CD14-positive monocyte (primary cell): ENCODE results near the gene PREX1. TPM values are rescaled to one million over a fixed set of nuclear protein-coding genes. Genes with fewer than 3 reads are reported as not detected.

Experiments used
- DNase-seq, 3 donors: peaks; one replicate each; pipeline ENCODE4 v3.0.0-alpha.2; 2011 to 2022
- H2AFZ ChIP-seq: 2 replicates; pipeline ENCODE4 v1.6.0; 2012; ENCODE audit warnings: mild to moderate bottlenecking, low read depth, low read length, inconsistent platforms; ENCODE audit not compliant: insufficient read depth, poor library complexity, severe bottlenecking
- H3K27ac ChIP-seq, 2 donors: 1 replicate in 1 of 2; 2 replicates in 1 of 2; pipeline ENCODE4 v1.5.1; 2012 to 2013; ENCODE audit warnings: low read length in 2 of 2, control low read depth in 1 of 2, inconsistent platforms in 1 of 2, low read depth in 1 of 2, mild to moderate bottlenecking in 1 of 2
- H3K27me3 ChIP-seq, 2 donors: one replicate each; pipeline versions ENCODE4 v1.6.0 to v1.6.1; 2011 to 2013; ENCODE audit warnings: low read length in 2 of 2; ENCODE audit not compliant: control insufficient read depth in 2 of 2, insufficient read depth in 2 of 2
- H3K36me3 ChIP-seq, 2 donors: replicated peaks in 1 of 2; 1 replicate in 1 of 2; 2 replicates in 1 of 2; pipeline versions ENCODE4 v1.5.1 to v1.6.1; 2012 to 2013; ENCODE audit warnings: low read length in 2 of 2, control low read depth in 1 of 2, inconsistent platforms in 1 of 2, mild to moderate bottlenecking in 1 of 2; ENCODE audit not compliant: insufficient read depth in 2 of 2, control insufficient read depth in 1 of 2
- H3K4me1 ChIP-seq, 2 donors: 1 replicate in 1 of 2; 2 replicates in 1 of 2; pipeline versions ENCODE4 v1.5.1 to v1.6.1; 2012 to 2013; ENCODE audit warnings: low read length in 2 of 2, control low read depth in 1 of 2, inconsistent platforms in 1 of 2, mild to moderate bottlenecking in 1 of 2, moderate library complexity in 1 of 2; ENCODE audit not compliant: insufficient read depth in 2 of 2, control insufficient read depth in 1 of 2
- H3K4me2 ChIP-seq: replicated peaks from 2 replicates; pipeline ENCODE3; 2012; ENCODE audit warnings: low read length, moderate library complexity, mild to moderate bottlenecking; ENCODE audit not compliant: poor library complexity, severe bottlenecking; ENCODE audit errors: extremely low read depth
- H3K4me3 ChIP-seq, 3 experiments: fragments of 200-600 bp in 1 of 3; sonication (generic) in 1 of 3; replicated peaks in 1 of 3; 1 replicate in 2 of 3; 2 replicates in 1 of 3; pipeline ENCODE4 v1.5.1; 2011 to 2013; ENCODE audit warnings: low read length in 3 of 3, mild to moderate bottlenecking in 3 of 3, control low read depth in 2 of 3, low read depth in 2 of 3, inconsistent platforms in 1 of 3, moderate library complexity in 1 of 3
- H3K79me2 ChIP-seq: 2 replicates; pipeline ENCODE4 v1.6.0; 2012; ENCODE audit warnings: mild to moderate bottlenecking, control low read depth, inconsistent platforms, low read length, moderate library complexity; ENCODE audit not compliant: insufficient read depth
- H3K9ac ChIP-seq: 2 replicates; pipeline ENCODE4 v1.6.0; 2017; ENCODE audit warnings: low read length, mild to moderate bottlenecking; ENCODE audit not compliant: insufficient read depth, poor library complexity, severe bottlenecking
- H3K9me3 ChIP-seq, 2 donors: replicated peaks in 1 of 2; 1 replicate in 1 of 2; 2 replicates in 1 of 2; pipeline versions ENCODE4 v1.5.1 to v1.6.1; 2012 to 2013; ENCODE audit warnings: low read length in 2 of 2, control low read depth in 1 of 2; ENCODE audit not compliant: control insufficient read depth in 1 of 2, insufficient read depth in 1 of 2
- H4K20me1 ChIP-seq: 2 replicates; pipeline ENCODE4 v1.6.0; 2012; ENCODE audit warnings: mild to moderate bottlenecking, low read length, control low read depth, moderate library complexity; ENCODE audit not compliant: insufficient read depth
- H3K27ac Mint-ChIP-seq, 7 donors: one replicate each; pipeline ENCODE4 v1.8.0; 2020; ENCODE audit warnings: mild to moderate bottlenecking in 7 of 7, mixed read lengths in 7 of 7, moderate library complexity in 6 of 7, inconsistent platforms in 2 of 7
- H3K27me3 Mint-ChIP-seq, 3 donors: one replicate each; pipeline ENCODE4 v1.8.0; 2021 to 2022; ENCODE audit warnings: low read depth in 3 of 3, mild to moderate bottlenecking in 3 of 3, mixed read lengths in 3 of 3, moderate library complexity in 3 of 3, inconsistent platforms in 1 of 3
- H3K36me3 Mint-ChIP-seq, 2 donors: one replicate each; pipeline ENCODE4 v1.8.0; 2020; ENCODE audit warnings: mixed read lengths in 2 of 2, inconsistent platforms in 1 of 2, mild to moderate bottlenecking in 1 of 2
- H3K4me1 Mint-ChIP-seq: one replicate; pipeline ENCODE4 v1.8.0; 2020; ENCODE audit warnings: mild to moderate bottlenecking, mixed read lengths
- H3K4me3 Mint-ChIP-seq, 2 donors: one replicate each; pipeline ENCODE4 v1.8.0; 2020; ENCODE audit warnings: mild to moderate bottlenecking in 2 of 2, mixed read lengths in 2 of 2, moderate library complexity in 1 of 2
- H3K9me3 Mint-ChIP-seq, 7 donors: one replicate each; pipeline ENCODE4 v1.8.0; 2020 to 2022; ENCODE audit warnings: mixed read lengths in 7 of 7, mild to moderate bottlenecking in 6 of 7, moderate library complexity in 6 of 7, inconsistent platforms in 2 of 7
- WGBS: methylation state at CpG from one replicate; pipeline ENCODE4 v1.1.5; 2013; ENCODE audit warnings: missing lambda C conversion rate; ENCODE audit not compliant: insufficient coverage; 5-methylcytosine and 5-hydroxymethylcytosine counted together
- intact Hi-C, 2 donors: fragments of 100-400 bp; cut with micrococcal nuclease; formaldehyde crosslinking; loops; one replicate each; pipeline versions ENCODE4 v1.15.0 to v1.15.1; 2023
- polyA plus RNA-seq, 3 donors: library from polyadenylated mRNA; depleted of rRNA in 1 of 3; unstranded in 2 of 3; stranded (reverse) in 1 of 3; fragments of 300-500 nt in 2 of 3; fragments of >200 nt in 1 of 3; fragmentation: Illumina TruSeq in 2 of 3; gene quantifications; 1 replicate in 2 of 3; 2 replicates in 1 of 3; pipeline ENCODE4 v1.2.3, GENCODE V29; 2012 to 2021
- TF ChIP-seq, protein P1 (sequence below): fragments of 200-600 bp; IDR thresholded peaks from one replicate; pipeline ENCODE4 v1.8.0; 2022; ENCODE audit warnings: antibody characterized with exemption, mild to moderate bottlenecking

PREX1 gene
- polyA plus RNA-seq, 3 donors, result 24.3 to 114 (median 27.5) TPM

DNA sequence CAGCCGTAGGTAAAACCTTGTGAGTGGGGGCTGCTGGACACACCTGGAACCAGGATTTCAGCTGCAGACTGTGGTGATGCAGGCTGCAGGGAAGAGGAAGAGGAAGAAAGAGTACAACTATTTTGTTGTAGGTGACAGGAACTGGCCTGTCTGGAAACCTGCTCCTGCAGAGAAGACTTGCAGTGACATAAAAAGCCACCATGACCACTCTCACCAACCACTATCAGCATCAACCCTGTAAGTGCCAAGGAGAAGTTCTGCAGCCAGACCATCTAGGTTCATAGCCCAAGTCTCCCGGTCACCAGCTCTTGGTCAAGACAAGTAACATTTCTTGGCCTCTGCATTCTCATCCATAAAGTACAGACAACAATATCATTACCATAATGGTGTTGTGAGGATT, 91.2 kb downstream of the PREX1 start:
- Mint-ChIP-seq H3K4me1 (peaks cover 60% of the 10 kb centered on the region), H3K9me3 (no peaks in the 10 kb centered on the region), H3K36me3 (peaks cover 90 to 97% of the 10 kb centered on the region in 2 donors), H3K27me3 (peaks cover 0 to 2% (median 0%) of the 10 kb centered on the region in 3 donors), H3K27ac (peak overlapping the region in 3 of 7 donors; percentile 21 to 63 (median 26)), H3K4me3 (no peak overlapping the region)
- no peaks in the 10 kb centered on the region for H3K27me3 ChIP-seq
- no peak overlapping the region for H2AFZ ChIP-seq
- no peak overlapping the region for H3K4me2 ChIP-seq
- peaks cover 100% of the 10 kb centered on the region for H4K20me1 ChIP-seq
- peaks cover 28 to 29% of the 10 kb centered on the region in 2 donors for H3K4me1 ChIP-seq
- no peak for DNase-seq
- intact Hi-C loops, result no loop called here
- TF ChIP-seq, protein P1, sequence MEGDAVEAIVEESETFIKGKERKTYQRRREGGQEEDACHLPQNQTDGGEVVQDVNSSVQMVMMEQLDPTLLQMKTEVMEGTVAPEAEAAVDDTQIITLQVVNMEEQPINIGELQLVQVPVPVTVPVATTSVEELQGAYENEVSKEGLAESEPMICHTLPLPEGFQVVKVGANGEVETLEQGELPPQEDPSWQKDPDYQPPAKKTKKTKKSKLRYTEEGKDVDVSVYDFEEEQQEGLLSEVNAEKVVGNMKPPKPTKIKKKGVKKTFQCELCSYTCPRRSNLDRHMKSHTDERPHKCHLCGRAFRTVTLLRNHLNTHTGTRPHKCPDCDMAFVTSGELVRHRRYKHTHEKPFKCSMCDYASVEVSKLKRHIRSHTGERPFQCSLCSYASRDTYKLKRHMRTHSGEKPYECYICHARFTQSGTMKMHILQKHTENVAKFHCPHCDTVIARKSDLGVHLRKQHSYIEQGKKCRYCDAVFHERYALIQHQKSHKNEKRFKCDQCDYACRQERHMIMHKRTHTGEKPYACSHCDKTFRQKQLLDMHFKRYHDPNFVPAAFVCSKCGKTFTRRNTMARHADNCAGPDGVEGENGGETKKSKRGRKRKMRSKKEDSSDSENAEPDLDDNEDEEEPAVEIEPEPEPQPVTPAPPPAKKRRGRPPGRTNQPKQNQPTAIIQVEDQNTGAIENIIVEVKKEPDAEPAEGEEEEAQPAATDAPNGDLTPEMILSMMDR, result no peak
- H3K79me2 ChIP-seq, result peaks cover 89% of the 10 kb centered on the region
- no peak overlapping the region for H3K9ac ChIP-seq
- WGBS, result 40% methylated on average over 1 of the region's 2 CpGs
- peaks cover 77 to 96% of the 10 kb centered on the region in 2 donors for H3K36me3 ChIP-seq
- H3K4me3 ChIP-seq, result no peak overlapping the region
- peak overlapping the region in 1 of 2 donors; percentile 11 for H3K27ac ChIP-seq
- no peaks in the 10 kb centered on the region for H3K9me3 ChIP-seq

DNA sequence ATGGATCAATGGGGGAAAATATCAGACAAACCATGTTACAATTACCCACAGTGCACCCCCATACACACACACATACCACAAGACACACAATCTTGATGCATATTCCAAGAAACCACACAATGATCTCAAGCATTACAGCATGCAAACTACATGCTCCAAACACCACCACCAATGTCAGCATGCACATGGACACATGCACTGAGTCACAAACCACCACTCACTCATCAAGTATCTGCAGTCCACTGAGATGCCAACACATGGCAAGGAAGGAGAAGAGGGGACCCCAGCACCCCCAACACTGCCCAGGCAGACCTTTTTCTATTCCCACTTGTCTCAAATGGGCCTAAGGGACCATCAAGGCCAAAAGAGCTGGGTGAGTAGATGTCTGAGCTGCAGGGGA, 91.6 kb downstream of the PREX1 start:
- Mint-ChIP-seq H3K27me3 (no peaks in the 10 kb centered on the region), H3K4me1 (peaks cover 61% of the 10 kb centered on the region), H3K27ac (peak overlapping the region in 3 of 7 donors; percentile 21 to 63 (median 22)), H3K36me3 (peaks cover 90 to 97% of the 10 kb centered on the region in 2 donors), H3K9me3 (no peaks in the 10 kb centered on the region), H3K4me3 (no peak overlapping the region)
- no peak for DNase-seq
- Histone ChIP-seq H3K79me2 (peaks cover 89% of the 10 kb centered on the region), H4K20me1 (peaks cover 100% of the 10 kb centered on the region), H3K27me3 (no peaks in the 10 kb centered on the region), H3K4me1 (peaks cover 29 to 32% of the 10 kb centered on the region in 2 donors), H3K36me3 (peaks cover 77 to 96% of the 10 kb centered on the region in 2 donors), H3K9me3 (no peaks in the 10 kb centered on the region), H2AFZ (no peak overlapping the region), H3K4me2 (no peak overlapping the region), H3K27ac (peak overlapping the region in 1 of 2 donors; percentile 11), H3K4me3 (no peak overlapping the region), H3K9ac (no peak overlapping the region)
- TF ChIP-seq, protein P1, result no peak
- intact Hi-C loops, result no loop called here
